Epithelial cell of esophagus (primary cell): Measurements from ENCODE around the gene CREBBP.

Experiments used
- DNase-seq: peaks from one replicate; pipeline ENCODE4 v3.0.0; 2010; ENCODE audit warnings: low read depth
- H3K4me3 ChIP-seq: 2 replicates; pipeline ENCODE4 v1.5.1; 2011; ENCODE audit warnings: mild to moderate bottlenecking, low read length, control low read depth
- CTCF ChIP-seq: IDR thresholded peaks from 2 replicates; pipeline ENCODE4 v1.5.1; 2011; ENCODE audit warnings: low read depth, mild to moderate bottlenecking, low read length, control low read depth, inconsistent platforms; ENCODE audit not compliant: insufficient read depth; ENCODE audit errors: missing control alignments

Gene CREBBP

GRCh38 chr16:3865241-3865640 is 15.3 kb downstream of the CREBBP start:
- TF ChIP-seq CTCF, result no peak
- DNase-seq, result no peak
- no peak overlapping the region for H3K4me3 ChIP-seq

DNA sequence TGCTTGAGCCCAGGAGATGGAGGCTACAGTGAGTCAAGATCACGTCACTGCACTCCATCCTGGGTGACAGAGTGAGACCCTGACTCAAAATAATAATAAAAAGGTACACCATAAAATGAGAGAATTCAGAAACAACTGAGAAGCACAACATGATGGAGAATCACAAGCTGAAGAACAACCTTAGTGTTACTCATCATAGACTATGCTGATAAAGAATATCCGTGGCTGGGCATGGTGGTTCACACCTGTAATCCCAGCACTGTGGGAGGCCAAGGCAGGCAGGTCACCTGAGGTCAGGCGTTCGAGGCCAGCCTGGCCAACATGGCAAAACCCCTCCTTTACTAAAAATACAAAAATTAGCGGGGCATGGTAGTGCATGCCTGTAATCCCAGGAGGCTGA is 16.0 kb downstream of the CREBBP start:
- DNase-seq, result no peak
- no peak overlapping the region for H3K4me3 ChIP-seq
- TF ChIP-seq CTCF, result no peak

- H3K4me3 ChIP-seq, result no peak overlapping the region
- no peak for TF ChIP-seq CTCF
- no peak for DNase-seq
Observed at GRCh38 chr16:3863587-3863986, 16.9 kb downstream of the CREBBP start.

DNA sequence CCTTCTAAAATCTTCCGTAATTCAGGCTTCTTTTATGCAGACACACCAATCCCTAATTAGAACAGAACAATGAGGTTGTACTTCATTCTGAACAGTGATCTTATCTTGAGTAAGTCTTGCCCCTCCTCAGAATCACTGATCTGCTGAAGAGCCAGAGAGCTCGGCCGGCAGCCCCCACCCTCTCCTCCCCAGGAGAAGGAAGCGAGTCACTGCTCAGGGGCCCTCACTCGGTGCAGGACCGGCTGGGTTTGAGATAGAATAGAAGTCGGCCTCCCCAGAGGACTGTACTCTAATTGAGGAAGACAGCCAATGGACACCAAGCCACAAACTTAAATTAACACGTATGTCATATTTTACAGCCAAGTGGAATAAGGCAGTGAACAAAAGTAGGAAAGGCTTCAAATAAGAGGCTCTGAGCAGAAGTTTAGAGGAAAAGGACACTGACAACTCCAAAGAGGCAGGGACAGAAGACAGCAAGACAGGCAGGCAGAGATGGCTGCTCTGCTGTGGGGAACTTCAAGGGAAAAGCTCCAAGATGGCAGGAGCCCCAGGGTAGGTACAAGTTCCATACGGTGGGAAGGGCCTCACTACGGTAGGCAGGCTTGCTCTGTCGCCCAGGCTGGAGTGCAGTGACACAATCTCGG is 18.6 kb downstream of the CREBBP start:
- no peak overlapping the region for H3K4me3 ChIP-seq
- no peak for DNase-seq
- TF ChIP-seq CTCF, result no peak

- no peak for TF ChIP-seq CTCF
- no peak overlapping the region for H3K4me3 ChIP-seq
- no peak for DNase-seq
Observed at GRCh38 chr16:3859889-3860288, 20.6 kb downstream of the CREBBP start.

- H3K4me3 ChIP-seq, result no peak overlapping the region
- DNase-seq, result no peak
- TF ChIP-seq CTCF, result no peak
Observed at GRCh38 chr16:3858801-3859200, 21.7 kb downstream of the CREBBP start.

GRCh38 chr16:3857189-3858043 is 23.1 kb downstream of the CREBBP start:
- peak; percentile 91 for DNase-seq
- H3K4me3 ChIP-seq, result no peak overlapping the region
- no peak for TF ChIP-seq CTCF
